HG03520 (cell line): ENCODE data around the gene ZC3H10.

Experiments
- ATAC-seq: cut with Tn5 transposase; IDR thresholded peaks from one replicate; pipeline ENCODE4 v1.9.1; 2021; ENCODE audit warnings: mild to moderate bottlenecking, moderate library complexity; ENCODE audit not compliant: unreplicated experiment

The ZC3H10 gene

DNA sequence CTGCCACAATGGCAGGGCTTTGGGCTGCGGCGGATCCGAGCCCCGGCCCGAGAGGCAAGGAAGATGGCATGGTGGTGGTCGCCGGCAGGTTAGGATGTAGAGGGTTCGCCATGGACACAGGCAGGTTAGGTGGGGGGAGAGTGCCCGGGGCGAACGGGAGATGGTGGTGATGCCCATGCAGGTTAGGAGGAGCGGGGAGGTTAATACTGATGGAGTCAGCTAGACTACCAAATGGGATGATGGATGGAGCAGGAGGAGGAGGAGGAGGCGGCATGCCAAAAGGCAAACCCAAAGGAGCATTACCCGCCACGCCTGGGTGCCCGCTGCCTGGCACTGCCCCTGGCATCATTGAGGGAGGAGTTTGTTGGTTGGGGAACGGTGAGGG is 46.3 kb downstream of the ZC3H10 start:
- ATAC-seq, result no peak

- ATAC-seq, result no peak
Measured at GRCh38 chr12:56165369-56165768, 47.3 kb downstream of the ZC3H10 start.

DNA sequence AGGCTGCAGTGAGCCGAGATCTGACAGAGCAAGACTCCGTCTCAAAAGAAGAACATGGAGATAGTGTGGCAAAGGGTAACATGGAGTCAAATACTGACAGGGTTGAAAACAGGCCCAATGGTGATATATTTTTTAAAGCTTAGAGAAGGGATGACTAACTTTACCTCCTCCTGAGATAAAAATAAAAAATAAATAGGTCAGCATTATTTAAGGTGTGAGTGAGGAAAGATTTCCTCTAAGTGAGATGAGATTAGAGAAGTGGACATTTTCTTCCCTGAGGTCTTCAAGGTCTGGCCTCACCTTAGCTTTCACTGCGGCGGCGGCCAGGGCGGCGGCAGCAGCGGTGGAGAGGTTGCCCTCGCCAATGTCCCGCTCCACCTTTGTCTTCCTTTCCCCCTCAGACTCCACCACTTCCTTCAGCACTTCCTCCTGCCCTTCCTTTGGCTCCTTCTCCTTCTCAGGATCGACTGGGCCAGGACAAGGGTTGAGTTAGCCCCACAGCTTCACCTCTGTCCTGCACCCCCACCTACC is 51.2 kb downstream of the ZC3H10 start:
- no peak for ATAC-seq

DNA sequence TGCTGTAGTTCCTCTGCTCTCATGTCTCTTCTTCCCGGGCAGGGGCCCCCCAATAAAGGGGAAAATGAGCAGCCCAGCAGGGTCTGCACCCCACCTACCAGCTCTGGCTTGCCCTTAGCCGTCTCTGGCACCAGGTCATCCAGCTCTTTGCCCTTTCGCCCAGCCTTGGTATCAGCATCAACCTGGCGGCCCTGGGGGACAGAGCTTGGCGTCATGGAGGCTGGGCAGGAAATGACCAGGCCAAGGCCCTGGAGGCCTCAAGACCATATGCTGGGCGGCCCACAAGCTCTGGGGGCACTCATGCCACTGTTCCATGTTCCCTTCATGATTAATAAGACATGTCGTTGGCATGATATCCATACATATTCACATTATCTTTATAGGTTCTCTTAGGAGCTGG is 54.8 kb downstream of the ZC3H10 start:
- ATAC-seq, result no peak
